HepG2 (cell line): ENCODE results near the gene ACOT8. TPM values are rescaled to one million over a fixed set of nuclear protein-coding genes. Genes with fewer than 3 reads are reported as not detected.

Source experiments
- FOXP1 ChIP-seq, 2 experiments: fragments of 450-650 bp in 1 of 2; IDR thresholded peaks; 2 replicates each; pipeline ENCODE4 v1.6.1; 2017 to 2018; ENCODE audit warnings: antibody characterized with exemption in 1 of 2
- HDAC1 ChIP-seq: sonication (generic); formaldehyde crosslinking; IDR thresholded peaks from 2 replicates; pipeline ENCODE4 v1.5.1; 2020; ENCODE audit warnings: mild to moderate bottlenecking, missing genetic modification reagents
- HNF4A ChIP-seq: sonication (generic); formaldehyde crosslinking; IDR thresholded peaks from 2 replicates; pipeline ENCODE4 v1.4.0; 2020; ENCODE audit warnings: missing genetic modification reagents
- MAFG ChIP-seq: sonication (generic); formaldehyde crosslinking; IDR thresholded peaks from 2 replicates; pipeline ENCODE4 v1.5.1; 2020; ENCODE audit warnings: mild to moderate bottlenecking, missing genetic modification reagents
- SOX13 ChIP-seq, 3 experiments: fragments of 450-650 bp in 1 of 3; sonication (generic) in 1 of 3; formaldehyde crosslinking in 1 of 3; IDR thresholded peaks in 2 of 3; conservative IDR thresholded peaks in 1 of 3; 2 replicates each; pipeline versions ENCODE4 v1.5.0 to v1.6.1; 2016 to 2020; ENCODE audit warnings: antibody characterized with exemption in 1 of 3, mild to moderate bottlenecking in 1 of 3, missing compliant biosample characterization in 1 of 3, missing genetic modification reagents in 1 of 3, moderate library complexity in 1 of 3
- SOX6 ChIP-seq, 2 experiments: fragments of 450-650 bp in 1 of 2; sonication (generic) in 1 of 2; formaldehyde crosslinking in 1 of 2; IDR thresholded peaks; 2 replicates each; pipeline versions ENCODE4 v1.4.0 to v1.6.1; 2017 to 2020; ENCODE audit warnings: antibody characterized with exemption in 1 of 2, mild to moderate bottlenecking in 1 of 2, missing genetic modification reagents in 1 of 2
- ZNF317 ChIP-seq: sonication (generic); formaldehyde crosslinking; IDR thresholded peaks from 2 replicates; pipeline ENCODE4 v1.5.0; 2020; ENCODE audit warnings: mild to moderate bottlenecking, missing genetic modification reagents
- ZNF570 ChIP-seq: sonication (generic); formaldehyde crosslinking; IDR thresholded peaks from 2 replicates; pipeline ENCODE4 v1.4.0; 2020; ENCODE audit warnings: mild to moderate bottlenecking, missing genetic modification reagents, borderline replicate concordance
- polyA plus RNA-seq, 8 experiments: library from polyadenylated mRNA; depleted of rRNA in 3 of 8; stranded (reverse) in 7 of 8; unstranded in 1 of 8; fragments of >200 nt; fragmentation: Illumina TruSeq in 4 of 8; extraction: Trizol in 4 of 8; gene quantifications; 2 replicates each; pipeline versions ENCODE4 v1.2.1 to v1.2.3, GENCODE V29; 2011 to 2016; ENCODE audit warnings: low read depth in 4 of 8, missing spikeins in 1 of 8, mixed read lengths in 1 of 8; ENCODE audit not compliant: insufficient read depth in 1 of 8
- total RNA-seq, 5 experiments: library from RNA; depleted of rRNA; stranded (reverse); fragments of >200 nt; fragmentation: Illumina TruSeq; extraction: Trizol; gene quantifications; 2 replicates each; pipeline ENCODE4 v1.2.3, GENCODE V29; 2016; ENCODE audit warnings: low read depth in 1 of 5
- TF ChIP-seq, protein P1 (sequence below): sonication (generic); formaldehyde crosslinking; IDR thresholded peaks from 2 replicates; pipeline ENCODE4 v1.4.0; 2020; ENCODE audit warnings: missing genetic modification reagents
- TF ChIP-seq, protein P2 (sequence below): sonication (generic); formaldehyde crosslinking; IDR thresholded peaks from 2 replicates; pipeline ENCODE4 v1.5.0; 2020; ENCODE audit warnings: missing genetic modification reagents

The ACOT8 gene
- total and polyA plus RNA-seq, 2 of the 13 experiments (the other 11 are each of a cell fraction or from before 2014, with no cell fraction given): 31.4 to 45.5 TPM

DNA sequence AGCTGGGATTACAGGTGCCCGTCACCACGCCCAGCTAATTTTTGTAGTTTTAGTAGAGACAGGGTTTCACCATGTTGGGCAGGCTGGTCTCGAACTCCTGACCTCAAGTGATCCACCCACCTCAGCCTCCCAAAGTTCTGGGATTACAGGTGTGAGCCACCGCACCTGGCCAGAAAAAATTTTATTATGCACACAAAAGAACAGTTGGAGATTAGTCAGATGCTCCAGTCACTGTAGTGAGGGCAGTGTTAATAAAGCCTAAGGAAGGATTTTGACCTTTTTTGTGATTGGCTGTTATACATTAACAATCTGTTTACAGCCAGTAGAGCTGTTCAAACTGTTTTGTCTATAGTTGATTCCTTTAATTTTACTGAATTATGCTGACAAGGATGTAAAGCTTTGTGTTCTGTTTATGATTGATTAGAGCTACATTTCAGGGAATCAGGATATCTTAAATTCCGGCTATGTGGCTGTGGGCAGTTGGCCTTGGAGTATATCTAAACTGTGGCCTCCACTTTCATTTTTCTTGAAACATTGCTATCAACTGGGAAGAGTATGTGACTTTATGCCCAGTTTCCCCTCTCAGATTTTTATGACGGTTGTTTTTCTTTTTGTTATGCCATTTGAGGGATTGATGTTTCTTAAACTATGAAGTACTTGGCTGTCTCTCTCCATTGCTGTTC is 10.1 kb upstream of the ACOT8 start (continued):
- TF ChIP-seq, protein P1, sequence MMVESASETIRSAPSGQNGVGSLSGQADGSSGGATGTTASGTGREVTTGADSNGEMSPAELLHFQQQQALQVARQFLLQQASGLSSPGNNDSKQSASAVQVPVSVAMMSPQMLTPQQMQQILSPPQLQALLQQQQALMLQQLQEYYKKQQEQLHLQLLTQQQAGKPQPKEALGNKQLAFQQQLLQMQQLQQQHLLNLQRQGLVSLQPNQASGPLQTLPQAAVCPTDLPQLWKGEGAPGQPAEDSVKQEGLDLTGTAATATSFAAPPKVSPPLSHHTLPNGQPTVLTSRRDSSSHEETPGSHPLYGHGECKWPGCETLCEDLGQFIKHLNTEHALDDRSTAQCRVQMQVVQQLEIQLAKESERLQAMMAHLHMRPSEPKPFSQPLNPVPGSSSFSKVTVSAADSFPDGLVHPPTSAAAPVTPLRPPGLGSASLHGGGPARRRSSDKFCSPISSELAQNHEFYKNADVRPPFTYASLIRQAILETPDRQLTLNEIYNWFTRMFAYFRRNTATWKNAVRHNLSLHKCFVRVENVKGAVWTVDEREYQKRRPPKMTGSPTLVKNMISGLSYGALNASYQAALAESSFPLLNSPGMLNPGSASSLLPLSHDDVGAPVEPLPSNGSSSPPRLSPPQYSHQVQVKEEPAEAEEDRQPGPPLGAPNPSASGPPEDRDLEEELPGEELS (CRISPR knock-in tag): peak; percentile 45
- TF ChIP-seq HNF4A (CRISPR knock-in tag): peak; percentile 28; the same call in 1 of the 2 replicates
- TF ChIP-seq ZNF317 (CRISPR knock-in tag): no peak
- TF ChIP-seq ZNF570 (CRISPR knock-in tag): no peak
- TF ChIP-seq, protein P2, sequence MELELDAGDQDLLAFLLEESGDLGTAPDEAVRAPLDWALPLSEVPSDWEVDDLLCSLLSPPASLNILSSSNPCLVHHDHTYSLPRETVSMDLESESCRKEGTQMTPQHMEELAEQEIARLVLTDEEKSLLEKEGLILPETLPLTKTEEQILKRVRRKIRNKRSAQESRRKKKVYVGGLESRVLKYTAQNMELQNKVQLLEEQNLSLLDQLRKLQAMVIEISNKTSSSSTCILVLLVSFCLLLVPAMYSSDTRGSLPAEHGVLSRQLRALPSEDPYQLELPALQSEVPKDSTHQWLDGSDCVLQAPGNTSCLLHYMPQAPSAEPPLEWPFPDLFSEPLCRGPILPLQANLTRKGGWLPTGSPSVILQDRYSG (CRISPR knock-in tag): 0 out of 2 replicates have a peak, but pooled peaks have one; percentile 52
- TF ChIP-seq SOX13 (IDR thresholded peaks at IDR 0.05): no peak
- peak in 1 of 2 experiments; percentile 59; a peak in 1 of 4 replicates for TF ChIP-seq SOX13 (CRISPR knock-in tag; conservative IDR thresholded peaks at IDR 0.05 in 1 of 2, IDR thresholded peaks at IDR 0.05 in 1 of 2)
- TF ChIP-seq MAFG: no peak
- no peak for TF ChIP-seq SOX6 (IDR thresholded peaks at IDR 0.05)
- peak; percentile 58; the same call in 1 of the 2 replicates for TF ChIP-seq SOX6 (CRISPR knock-in tag; IDR thresholded peaks at IDR 0.05)
- no peak for TF ChIP-seq FOXP1 (IDR thresholded peaks at IDR 0.05)
- TF ChIP-seq FOXP1 (CRISPR knock-in tag; IDR thresholded peaks at IDR 0.05): 0 out of 2 replicates have a peak, but pooled peaks have one; percentile 6
- TF ChIP-seq HDAC1 (CRISPR knock-in tag): 0 out of 2 replicates have a peak, but pooled peaks have one; percentile 38
- TF ChIP-seq, all 625 proteins: peak for 22
